Parathyroid adenoma (tissue), 2 donors: Measurements from ENCODE around the gene DVL1.

Experiments
- H2AFZ ChIP-seq: fragments of 300-600 bp; sonication (generic); one replicate; pipeline ENCODE4 v1.7.0; 2017; ENCODE audit warnings: antibody characterized with exemption, mild to moderate bottlenecking
- H3K27ac ChIP-seq: fragments of 300-600 bp; sonication (generic); one replicate; pipeline ENCODE4 v1.7.0; 2017
- H3K27me3 ChIP-seq: fragments of 300-600 bp; sonication (generic); one replicate; pipeline ENCODE4 v1.7.0; 2017; ENCODE audit warnings: low read length; ENCODE audit not compliant: control insufficient read depth, insufficient read depth
- H3K36me3 ChIP-seq: fragments of 300-600 bp; sonication (generic); one replicate; pipeline ENCODE4 v1.7.0; 2017; ENCODE audit warnings: low read length; ENCODE audit not compliant: control insufficient read depth, insufficient read depth
- H3K4me1 ChIP-seq: fragments of 300-600 bp; sonication (generic); one replicate; pipeline ENCODE4 v1.7.0; 2017; ENCODE audit warnings: control low read depth
- H3K4me2 ChIP-seq: fragments of 300-600 bp; sonication (generic); one replicate; pipeline ENCODE4 v1.7.0; 2017; ENCODE audit warnings: low read length
- H3K4me3 ChIP-seq: fragments of 300-600 bp; sonication (generic); one replicate; pipeline ENCODE4 v1.7.0; 2017; ENCODE audit warnings: low read depth, low read length
- H3K79me2 ChIP-seq: fragments of 300-600 bp; sonication (generic); one replicate; pipeline ENCODE4 v1.7.0; 2017; ENCODE audit warnings: control low read depth
- H3K9ac ChIP-seq: fragments of 300-600 bp; sonication (generic); one replicate; pipeline ENCODE4 v1.7.0; 2017; ENCODE audit warnings: mild to moderate bottlenecking
- H3K9me3 ChIP-seq: fragments of 300-600 bp; sonication (generic); one replicate; pipeline ENCODE4 v1.7.0; 2017; ENCODE audit warnings: low read length; ENCODE audit not compliant: control insufficient read depth
- CTCF ChIP-seq: fragments of 300-600 bp; sonication (generic); IDR thresholded peaks from one replicate; pipeline ENCODE4 v1.7.0; 2017; ENCODE audit warnings: antibody characterized with exemption, mild to moderate bottlenecking
- donor health status: primary hyperparathyroidism.

DVL1 gene

GRCh38 chr1:1332774-1333480 lies 16.3 kb downstream of the DVL1 start:
- Histone ChIP-seq H3K27ac (no peak overlapping the region), H3K4me1 (no peaks in the 10 kb centered on the region), H3K27me3 (no peaks in the 10 kb centered on the region), H3K9ac (no peak overlapping the region), H3K4me3 (no peak overlapping the region), H3K79me2 (peaks cover 2% of the 10 kb centered on the region), H3K4me2 (no peak overlapping the region), H3K9me3 (no peaks in the 10 kb centered on the region), H3K36me3 (no peaks in the 10 kb centered on the region), H2AFZ (no peak overlapping the region)
- no peak for TF ChIP-seq CTCF

DNA sequence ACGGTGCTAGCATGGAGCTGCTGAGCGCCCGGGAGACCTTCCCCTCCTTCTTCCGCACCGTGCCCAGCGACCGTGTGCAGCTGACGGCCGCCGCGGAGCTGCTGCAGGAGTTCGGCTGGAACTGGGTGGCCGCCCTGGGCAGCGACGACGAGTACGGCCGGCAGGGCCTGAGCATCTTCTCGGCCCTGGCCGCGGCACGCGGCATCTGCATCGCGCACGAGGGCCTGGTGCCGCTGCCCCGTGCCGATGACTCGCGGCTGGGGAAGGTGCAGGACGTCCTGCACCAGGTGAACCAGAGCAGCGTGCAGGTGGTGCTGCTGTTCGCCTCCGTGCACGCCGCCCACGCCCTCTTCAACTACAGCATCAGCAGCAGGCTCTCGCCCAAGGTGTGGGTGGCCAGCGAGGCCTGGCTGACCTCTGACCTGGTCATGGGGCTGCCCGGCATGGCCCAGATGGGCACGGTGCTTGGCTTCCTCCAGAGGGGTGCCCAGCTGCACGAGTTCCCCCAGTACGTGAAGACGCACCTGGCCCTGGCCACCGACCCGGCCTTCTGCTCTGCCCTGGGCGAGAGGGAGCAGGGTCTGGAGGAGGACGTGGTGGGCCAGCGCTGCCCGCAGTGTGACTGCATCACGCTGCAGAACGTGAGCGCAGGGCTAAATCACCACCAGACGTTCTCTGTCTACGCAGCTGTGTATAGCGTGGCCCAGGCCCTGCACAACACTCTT lies 17.0 kb downstream of the DVL1 start:
- H3K9ac ChIP-seq = no peak overlapping the region
- no peak overlapping the region for H3K4me2 ChIP-seq
- no peaks in the 10 kb centered on the region for H3K27me3 ChIP-seq
- H2AFZ ChIP-seq = no peak overlapping the region
- H3K9me3 ChIP-seq = no peaks in the 10 kb centered on the region
- peaks cover 2% of the 10 kb centered on the region for H3K79me2 ChIP-seq
- H3K36me3 ChIP-seq = no peaks in the 10 kb centered on the region
- H3K4me3 ChIP-seq = no peak overlapping the region
- TF ChIP-seq CTCF = no peak
- no peak overlapping the region for H3K27ac ChIP-seq
- no peaks in the 10 kb centered on the region for H3K4me1 ChIP-seq

- Histone ChIP-seq H3K27me3 (no peaks in the 10 kb centered on the region), H3K4me1 (no peaks in the 10 kb centered on the region), H2AFZ (no peak within 1 kb of the TSS), H3K36me3 (no peaks in the 10 kb centered on the region), H3K4me2 (no peak within 1 kb of the TSS), H3K27ac (no peak within 1 kb of the TSS), H3K79me2 (peaks cover 2% of the 10 kb centered on the region), H3K9me3 (no peaks in the 10 kb centered on the region), H3K9ac (no peak within 1 kb of the TSS), H3K4me3 (no peak within 1 kb of the TSS)
- TF ChIP-seq CTCF = no peak
Observed at GRCh38 chr1:1331068-1331965, 17.9 kb downstream of the DVL1 start, which contains the start of gene TAS1R3. TAS1R3 (plus strand) TSS chr1:1331280; CDS start chr1:1331346, 66 bp downstream.

- no peak for TF ChIP-seq CTCF
- Histone ChIP-seq H3K4me3 (no peak overlapping the region), H3K79me2 (peaks cover 2% of the 10 kb centered on the region), H3K4me2 (no peak overlapping the region), H2AFZ (no peak overlapping the region), H3K27ac (no peak overlapping the region), H3K36me3 (no peaks in the 10 kb centered on the region), H3K4me1 (peaks cover 5% of the 10 kb centered on the region), H3K9ac (no peak overlapping the region), H3K27me3 (no peaks in the 10 kb centered on the region), H3K9me3 (no peaks in the 10 kb centered on the region)
Observed at GRCh38 chr1:1330366-1331067, 18.7 kb downstream of the DVL1 start.
